Colon (tissue), 2 donors: ENCODE results near the gene ZBTB47.

ENCODE experiments used
- FAIRE-seq: peaks from 2 replicates; lab custom pipeline; 2012; peaks lifted over from hg19 to GRCh38; lab: Jason Lieb, UNC
- donor health status: control.
- donor health status: control.

The ZBTB47 gene

DNA sequence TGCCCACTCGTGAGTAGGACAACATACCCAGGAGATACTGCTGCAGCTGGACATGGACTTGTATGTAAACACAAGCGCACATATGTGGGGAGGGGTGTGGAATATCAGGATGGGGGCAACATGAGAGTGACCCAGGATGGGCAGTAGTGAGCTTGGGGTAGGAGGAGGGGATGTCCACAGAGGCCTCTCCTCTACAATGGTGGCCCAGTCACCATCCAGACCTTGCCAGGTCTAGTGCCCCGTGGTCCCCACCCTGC, 266 bp upstream of the ZBTB47 start:
- no peak for FAIRE-seq

GRCh38 chr3:42654331-42655201, 1.1 kb downstream of the ZBTB47 start:
- no peak for FAIRE-seq

- FAIRE-seq = no peak
Observed at GRCh38 chr3:42655331-42655888, 1.9 kb downstream of the ZBTB47 start.

- no peak for FAIRE-seq
Observed at GRCh38 chr3:42655980-42656679, 2.6 kb downstream of the ZBTB47 start.

GRCh38 chr3:42656680-42657610, 3.4 kb downstream of the ZBTB47 start:
- FAIRE-seq = no peak

DNA sequence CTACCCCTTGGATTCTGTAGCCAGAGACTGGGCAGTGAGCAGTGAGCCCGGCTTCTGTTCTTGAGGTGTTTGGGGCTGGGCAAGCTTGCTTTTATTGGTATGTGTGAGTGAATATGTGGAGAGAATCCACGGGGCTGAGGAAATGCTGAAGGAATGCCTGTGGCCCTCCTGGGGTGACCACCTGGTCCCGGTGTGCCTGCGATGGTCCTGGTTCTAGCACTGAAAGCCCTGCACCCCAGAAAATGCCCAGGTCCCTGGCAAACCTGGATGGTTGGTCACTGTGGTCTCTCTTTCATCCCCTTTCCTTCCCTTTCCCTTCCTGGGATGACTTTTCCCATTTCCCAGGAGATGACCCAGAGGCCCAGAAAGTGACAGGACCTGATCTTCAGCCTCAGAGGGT, 4.2 kb downstream of the ZBTB47 start:
- FAIRE-seq = no peak

GRCh38 chr3:42658091-42658770, 4.7 kb downstream of the ZBTB47 start:
- no peak for FAIRE-seq

DNA sequence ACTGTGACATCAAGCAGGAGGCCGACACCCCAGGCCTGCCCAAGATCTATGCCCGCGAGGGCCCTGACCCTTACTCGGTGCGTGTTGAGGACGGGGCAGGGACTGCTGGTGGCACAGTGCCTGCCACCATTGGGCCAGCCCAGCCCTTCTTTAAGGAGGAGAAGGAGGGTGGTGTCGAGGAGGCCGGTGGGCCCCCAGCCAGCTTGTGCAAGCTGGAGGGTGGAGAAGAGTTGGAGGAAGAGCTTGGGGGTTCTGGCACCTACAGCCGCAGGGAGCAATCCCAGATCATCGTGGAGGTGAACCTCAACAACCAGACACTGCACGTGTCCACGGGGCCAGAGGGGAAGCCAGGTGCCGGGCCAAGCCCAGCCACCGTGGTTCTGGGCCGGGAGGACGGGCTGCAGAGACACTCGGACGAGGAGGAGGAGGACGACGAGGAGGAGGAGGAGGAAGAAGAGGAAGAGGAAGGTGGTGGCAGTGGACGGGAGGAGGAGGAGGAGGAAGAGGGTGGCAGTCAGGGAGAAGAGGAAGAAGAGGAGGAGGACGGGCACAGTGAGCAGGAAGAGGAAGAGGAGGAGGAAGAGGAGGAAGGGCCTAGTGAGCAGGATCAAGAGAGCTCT, 5.4 kb downstream of the ZBTB47 start:
- no peak for FAIRE-seq

- no peak for FAIRE-seq
Observed at GRCh38 chr3:42659451-42660130, 6.1 kb downstream of the ZBTB47 start.

- no peak for FAIRE-seq
Observed at GRCh38 chr3:42660131-42660715, 6.7 kb downstream of the ZBTB47 start.

DNA sequence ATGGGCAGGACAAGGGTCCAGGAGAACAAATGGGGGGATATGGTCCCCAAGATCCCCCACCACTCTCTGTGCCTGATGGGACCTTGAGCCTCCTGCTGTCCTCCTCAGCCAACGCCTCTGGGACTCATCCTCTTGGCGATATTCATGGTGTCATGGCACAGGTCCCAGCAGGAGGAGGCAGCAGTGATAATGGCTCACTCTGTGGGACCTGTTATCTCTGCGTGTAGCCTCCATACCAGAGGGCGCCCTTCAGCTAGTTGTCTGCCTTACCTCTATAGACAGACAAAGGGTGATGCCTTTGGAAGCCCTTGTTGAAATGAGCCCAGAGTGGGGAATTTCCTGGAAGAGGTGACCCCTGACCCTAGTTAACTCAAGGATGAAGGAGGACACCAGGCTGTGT, 7.4 kb downstream of the ZBTB47 start:
- no peak for FAIRE-seq

GRCh38 chr3:42661593-42662022, 8.1 kb downstream of the ZBTB47 start:
- no peak for FAIRE-seq

DNA sequence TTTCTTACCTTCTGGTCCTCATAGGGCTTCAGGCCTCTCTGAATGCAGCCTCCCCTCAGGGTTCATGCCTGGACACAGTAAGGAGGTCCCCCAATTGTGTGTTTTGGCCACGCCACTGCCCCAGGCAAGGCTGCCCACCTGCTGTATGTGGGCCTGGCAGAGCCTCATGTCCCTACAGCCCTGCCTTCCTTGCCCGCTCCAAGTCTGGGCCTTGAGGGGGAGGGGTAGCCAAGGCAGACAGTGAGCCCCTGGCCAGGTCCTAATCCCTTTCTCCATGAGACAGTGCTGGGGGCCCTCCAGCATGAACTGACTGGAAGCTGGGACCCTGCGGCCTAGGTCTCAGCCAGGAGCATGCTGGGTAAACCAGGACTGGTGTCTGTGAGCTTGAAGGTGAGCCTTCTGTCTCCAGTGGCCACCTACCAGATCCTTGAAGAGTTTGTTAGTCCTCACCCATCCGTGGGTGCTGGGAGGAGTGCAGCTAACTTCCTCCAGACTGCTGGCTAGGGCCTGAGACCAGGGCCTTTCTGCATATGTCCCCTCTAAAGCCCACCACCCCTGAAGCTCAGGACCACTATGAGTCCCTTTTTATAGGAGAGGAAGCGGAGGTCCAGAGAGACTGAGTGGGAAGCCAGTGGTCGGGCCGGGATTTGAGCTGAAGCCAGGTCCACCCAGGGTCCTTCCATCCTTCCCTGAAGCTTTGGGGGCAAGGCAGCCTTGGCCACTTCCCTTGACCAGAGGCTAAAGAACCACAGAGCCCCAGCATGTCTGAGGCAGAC, 8.7 kb downstream of the ZBTB47 start:
- no peak for FAIRE-seq

DNA sequence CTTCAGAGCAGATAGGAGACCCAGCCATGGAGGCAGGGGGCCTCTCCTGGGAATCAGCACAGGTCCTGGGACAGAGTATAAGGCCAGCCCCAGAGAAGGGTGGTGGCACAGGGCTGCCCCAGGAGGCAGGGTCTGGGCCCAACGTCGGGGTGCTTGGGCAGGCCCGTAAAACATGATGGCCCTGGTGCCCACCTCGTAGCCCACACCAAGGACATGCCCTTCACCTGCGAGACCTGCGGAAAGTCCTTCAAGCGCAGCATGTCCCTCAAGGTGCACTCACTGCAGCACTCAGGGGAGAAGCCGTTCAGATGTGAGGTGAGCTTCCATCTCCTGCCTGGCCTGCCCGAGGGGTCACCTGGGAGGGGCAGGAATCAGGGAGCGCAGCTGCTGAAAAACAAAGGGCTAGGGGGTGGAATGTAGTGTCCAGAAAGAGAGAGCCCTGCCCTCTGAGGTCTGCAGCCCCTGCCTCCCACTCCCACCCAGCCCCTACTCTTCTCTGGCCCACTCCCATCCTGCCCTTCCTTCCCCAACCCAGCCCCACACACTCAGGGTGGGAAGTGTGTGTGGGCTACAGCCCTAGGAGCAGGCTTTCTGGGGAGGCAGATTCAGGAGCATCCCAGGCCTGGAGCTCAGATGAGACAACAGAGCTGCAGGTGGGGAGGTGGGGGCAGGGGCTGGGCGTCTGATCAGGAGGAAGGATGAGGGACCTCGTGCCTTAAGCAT, 9.5 kb downstream of the ZBTB47 start:
- FAIRE-seq = no peak

GRCh38 chr3:42663581-42664437, 10.3 kb downstream of the ZBTB47 start:
- no peak for FAIRE-seq

GRCh38 chr3:42664438-42664803, 10.9 kb downstream of the ZBTB47 start:
- no peak for FAIRE-seq

DNA sequence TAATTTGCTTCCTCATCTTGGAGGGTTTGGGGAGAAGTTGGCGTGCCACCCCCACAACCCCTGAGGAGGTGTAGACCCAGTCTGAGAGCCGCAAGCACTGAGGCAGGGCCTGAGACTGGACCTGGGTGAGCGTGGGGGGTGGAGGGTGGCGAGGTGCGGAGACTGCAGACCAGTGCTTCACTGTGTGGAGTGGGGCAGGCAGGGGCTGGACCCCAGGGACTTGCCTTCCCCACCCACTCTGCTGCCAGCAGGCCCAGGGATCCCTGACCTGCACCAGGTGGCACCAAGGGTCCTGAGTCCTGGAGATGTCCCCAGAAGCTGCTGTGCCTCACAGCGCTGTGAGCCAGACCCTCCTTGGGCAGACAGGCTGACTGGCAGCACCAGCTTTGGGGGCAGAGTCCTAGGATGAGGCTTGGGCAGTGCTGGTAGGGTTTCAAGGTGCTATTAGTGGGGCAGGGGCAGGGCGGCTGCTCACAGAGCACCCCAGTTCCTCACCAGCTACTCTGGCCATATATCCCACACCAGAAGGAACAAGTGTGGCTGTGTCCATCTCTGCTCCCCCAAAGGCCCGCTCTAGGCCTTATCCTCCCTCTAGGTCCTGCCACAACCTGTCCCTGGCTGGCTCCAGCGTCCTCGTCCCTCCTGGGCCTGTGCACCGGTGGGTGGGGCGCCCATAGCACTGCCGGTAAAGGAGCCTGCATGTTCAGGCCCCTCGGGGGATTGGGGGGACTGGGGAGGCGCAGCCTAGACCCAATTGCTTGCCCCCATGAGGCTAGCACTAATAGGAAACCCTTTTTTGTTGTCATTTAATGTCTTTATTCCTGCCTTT, 11.8 kb downstream of the ZBTB47 start:
- no peak for FAIRE-seq
